Neutrophil (primary cell): ENCODE results near the gene HNF1B.

Source experiments
- H3K27ac ChIP-seq: fragments of 200-600 bp; sonication (generic); 2 replicates; pipeline ENCODE4 v1.5.1; 2016; ENCODE audit warnings: mild to moderate bottlenecking, moderate library complexity
- H3K27me3 ChIP-seq: fragments of 200-600 bp; sonication (generic); 2 replicates; pipeline ENCODE4 v1.6.0; 2016; ENCODE audit warnings: mild to moderate bottlenecking
- H3K36me3 ChIP-seq: fragments of 200-600 bp; sonication (generic); 2 replicates; pipeline ENCODE4 v1.5.1; 2017
- H3K4me1 ChIP-seq, 2 experiments: fragments of 200-600 bp in 1 of 2; sonication (generic) in 1 of 2; 1 replicate in 1 of 2; 2 replicates in 1 of 2; pipeline versions ENCODE4 v1.5.1 to v1.6.1; 2013 to 2016; ENCODE audit warnings: low read depth in 1 of 2, low read length in 1 of 2, mild to moderate bottlenecking in 1 of 2, moderate library complexity in 1 of 2; ENCODE audit not compliant: control insufficient read depth in 1 of 2, insufficient read depth in 1 of 2
- H3K4me3 ChIP-seq, 2 experiments: fragments of 200-600 bp in 1 of 2; sonication (generic) in 1 of 2; 1 replicate in 1 of 2; 2 replicates in 1 of 2; pipeline ENCODE4 v1.5.1; 2013 to 2016; ENCODE audit warnings: low read depth in 1 of 2, low read length in 1 of 2, mild to moderate bottlenecking in 1 of 2, moderate library complexity in 1 of 2
- H3K9me3 ChIP-seq: fragments of 200-600 bp; sonication (generic); 2 replicates; pipeline ENCODE4 v1.5.1; 2016
- CTCF ChIP-seq: fragments of 200-600 bp; sonication (generic); IDR thresholded peaks from 2 replicates; pipeline ENCODE4 v1.5.1; 2016; ENCODE audit warnings: antibody characterized with exemption

HNF1B gene

GRCh38 chr17:37735165-37735564, 9.7 kb downstream of the HNF1B start:
- Histone ChIP-seq H3K4me3 (no peak overlapping the region), H3K4me1 (no peaks in the 10 kb centered on the region), H3K27ac (no peak overlapping the region), H3K36me3 (no peaks in the 10 kb centered on the region), H3K9me3 (no peaks in the 10 kb centered on the region), H3K27me3 (peaks cover 69% of the 10 kb centered on the region)
- TF ChIP-seq CTCF, result no peak

GRCh38 chr17:37732316-37732715, 12.5 kb downstream of the HNF1B start:
- no peak overlapping the region for H3K4me3 ChIP-seq
- TF ChIP-seq CTCF, result no peak
- H3K9me3 ChIP-seq, result no peaks in the 10 kb centered on the region
- H3K36me3 ChIP-seq, result no peaks in the 10 kb centered on the region
- no peak overlapping the region for H3K27ac ChIP-seq
- H3K4me1 ChIP-seq, result no peaks in the 10 kb centered on the region
- H3K27me3 ChIP-seq, result peaks cover 41% of the 10 kb centered on the region

GRCh38 chr17:37731056-37731455, 13.8 kb downstream of the HNF1B start:
- Histone ChIP-seq H3K9me3 (no peaks in the 10 kb centered on the region), H3K4me3 (no peak overlapping the region), H3K36me3 (no peaks in the 10 kb centered on the region), H3K27me3 (peaks cover 28% of the 10 kb centered on the region), H3K4me1 (no peaks in the 10 kb centered on the region), H3K27ac (no peak overlapping the region)
- TF ChIP-seq CTCF, result no peak

GRCh38 chr17:37729905-37730304, 15.0 kb downstream of the HNF1B start:
- Histone ChIP-seq H3K27ac (no peak overlapping the region), H3K27me3 (peaks cover 17% of the 10 kb centered on the region), H3K9me3 (no peaks in the 10 kb centered on the region)

GRCh38 chr17:37726891-37727675, 17.8 kb downstream of the HNF1B start:
- Histone ChIP-seq H3K4me3 (no peak overlapping the region), H3K36me3 (no peaks in the 10 kb centered on the region), H3K27ac (no peak overlapping the region), H3K9me3 (no peaks in the 10 kb centered on the region), H3K4me1 (peaks cover 0 to 4% of the 10 kb centered on the region in 2 experiments), H3K27me3 (no peaks in the 10 kb centered on the region)
- no peak for TF ChIP-seq CTCF

More at GRCh38 chr17:37729905-37730304, 15.0 kb downstream of the HNF1B start:
- Histone ChIP-seq H3K4me1 (no peaks in the 10 kb centered on the region), H3K4me3 (no peak overlapping the region), H3K36me3 (no peaks in the 10 kb centered on the region)
- TF ChIP-seq CTCF, result no peak
